Ishikawa (cell line): ENCODE results near the gene BLM.

Experiments used
- CEBPB ChIP-seq: IDR thresholded peaks from 2 replicates; pipeline ENCODE4 v1.6.1; 2012
- CREB1 ChIP-seq: IDR thresholded peaks from 2 replicates; pipeline ENCODE4 v1.6.1; 2012; ENCODE audit warnings: low read depth
- EGR1 ChIP-seq: IDR thresholded peaks from 2 replicates; pipeline ENCODE4 v1.6.1; 2012
- EP300 ChIP-seq: IDR thresholded peaks from 2 replicates; pipeline ENCODE4 v1.6.1; 2012; ENCODE audit warnings: borderline replicate concordance
- FOXM1 ChIP-seq: IDR thresholded peaks from 2 replicates; pipeline ENCODE4 v1.6.1; 2012; ENCODE audit warnings: low read depth, borderline replicate concordance
- MAX ChIP-seq: IDR thresholded peaks from 2 replicates; pipeline ENCODE4 v1.6.1; 2012
- NFIC ChIP-seq: IDR thresholded peaks from 2 replicates; pipeline ENCODE4 v1.6.1; 2012
- RAD21 ChIP-seq: IDR thresholded peaks from 2 replicates; pipeline ENCODE4 v1.6.1; 2012; ENCODE audit warnings: low read depth
- REST ChIP-seq: IDR thresholded peaks from 2 replicates; pipeline ENCODE4 v1.6.1; 2012; ENCODE audit warnings: low read depth, mild to moderate bottlenecking
- TAF1 ChIP-seq: IDR thresholded peaks from 2 replicates; pipeline ENCODE4 v1.6.1; 2012; ENCODE audit warnings: low read depth, mild to moderate bottlenecking
- TCF12 ChIP-seq: IDR thresholded peaks from 2 replicates; pipeline ENCODE4 v1.6.1; 2012; ENCODE audit warnings: low read depth
- TEAD4 ChIP-seq: IDR thresholded peaks from 2 replicates; pipeline ENCODE4 v1.6.1; 2012
- YY1 ChIP-seq: IDR thresholded peaks from 2 replicates; pipeline ENCODE4 v1.6.1; 2012; ENCODE audit warnings: low read depth
- ZBTB7A ChIP-seq: IDR thresholded peaks from 2 replicates; pipeline ENCODE4 v1.6.1; 2012; ENCODE audit warnings: low read depth
- TF ChIP-seq, protein P1 (sequence below): IDR thresholded peaks from 2 replicates; pipeline ENCODE4 v1.6.1; 2012

Gene BLM

GRCh38 chr15:90765966-90766365, 48.8 kb downstream of the BLM start:
- TF ChIP-seq TCF12 (no peak), MAX (no peak), RAD21 (no peak), CEBPB (no peak), EP300 (no peak), TAF1 (no peak), NFIC (no peak), TEAD4 (no peak), FOXM1 (no peak), ZBTB7A (no peak), YY1 (no peak), REST (no peak), CREB1 (no peak), EGR1 (no peak)
- TF ChIP-seq, protein P1, sequence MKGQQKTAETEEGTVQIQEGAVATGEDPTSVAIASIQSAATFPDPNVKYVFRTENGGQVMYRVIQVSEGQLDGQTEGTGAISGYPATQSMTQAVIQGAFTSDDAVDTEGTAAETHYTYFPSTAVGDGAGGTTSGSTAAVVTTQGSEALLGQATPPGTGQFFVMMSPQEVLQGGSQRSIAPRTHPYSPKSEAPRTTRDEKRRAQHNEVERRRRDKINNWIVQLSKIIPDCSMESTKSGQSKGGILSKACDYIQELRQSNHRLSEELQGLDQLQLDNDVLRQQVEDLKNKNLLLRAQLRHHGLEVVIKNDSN, result no peak

GRCh38 chr15:90769375-90769774, 52.2 kb downstream of the BLM start:
- TF ChIP-seq FOXM1, result no peak
- no peak for TF ChIP-seq RAD21
- TF ChIP-seq NFIC, result no peak
- TF ChIP-seq TEAD4, result no peak
- TF ChIP-seq EP300, result no peak
- no peak for TF ChIP-seq CREB1
- TF ChIP-seq YY1, result no peak
- no peak for TF ChIP-seq CEBPB
- no peak for TF ChIP-seq EGR1
- TF ChIP-seq, protein P1, result no peak
- TF ChIP-seq ZBTB7A, result no peak
- no peak for TF ChIP-seq REST
- no peak for TF ChIP-seq MAX
- no peak for TF ChIP-seq TCF12
- no peak for TF ChIP-seq TAF1

DNA sequence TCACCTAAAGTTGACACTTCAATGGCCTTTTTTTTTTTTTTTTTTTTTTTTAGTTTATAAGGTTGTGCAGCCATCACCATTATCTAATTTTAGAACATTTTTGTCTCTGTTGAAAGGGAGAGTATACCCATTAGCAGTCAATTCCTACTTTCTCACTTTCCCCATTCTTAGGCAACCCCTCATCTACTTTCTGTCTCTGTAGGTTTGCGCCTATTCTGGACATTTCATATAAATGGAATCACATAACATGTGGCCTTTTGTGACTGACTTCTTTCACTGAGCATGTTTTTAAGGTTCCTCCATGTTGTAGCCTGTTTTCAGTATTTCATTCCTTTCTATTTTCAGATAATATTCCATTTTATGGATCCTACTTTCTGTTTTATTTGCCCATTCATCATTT, 56.3 kb downstream of the BLM start:
- no peak for TF ChIP-seq EGR1
- TF ChIP-seq YY1, result no peak
- TF ChIP-seq RAD21, result no peak
- no peak for TF ChIP-seq TCF12
- no peak for TF ChIP-seq MAX
- no peak for TF ChIP-seq TAF1

DNA sequence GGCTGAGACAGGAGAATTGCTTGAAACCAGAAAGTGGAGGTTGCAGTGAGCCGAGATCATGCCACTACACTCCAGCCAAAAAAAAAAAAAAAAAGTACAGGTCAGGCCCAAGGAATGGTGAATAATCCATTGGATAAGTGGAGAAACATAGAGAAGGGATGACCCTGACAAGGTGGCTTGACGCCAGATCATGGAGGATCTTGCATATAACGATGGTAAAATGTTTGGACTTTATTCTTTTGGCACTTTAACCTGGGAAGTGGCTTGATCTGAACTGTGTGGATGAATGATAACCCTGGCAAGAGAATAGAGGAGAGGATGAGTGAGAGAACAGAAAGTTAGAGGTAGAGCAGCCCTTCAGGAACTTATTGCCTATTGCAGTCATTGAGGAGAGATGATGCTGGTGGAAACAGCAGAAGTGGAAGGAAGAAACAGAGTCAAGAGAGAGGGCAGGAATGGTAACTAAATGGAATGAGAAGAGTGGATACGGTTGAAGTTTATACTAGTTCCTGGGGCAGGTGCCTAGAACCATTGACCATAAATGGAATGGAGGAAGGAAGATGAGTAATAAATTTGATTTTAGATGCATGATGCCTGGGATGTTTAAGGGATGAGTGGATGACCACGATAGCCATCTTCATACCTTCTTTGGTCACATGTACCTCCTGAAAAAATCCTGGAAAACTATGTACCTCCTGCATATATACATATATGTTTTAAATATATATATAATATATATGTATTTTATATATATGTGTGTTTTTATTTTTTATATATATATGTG, 57.8 kb downstream of the BLM start:
- no peak for TF ChIP-seq EGR1
- TF ChIP-seq, protein P1, result no peak
- TF ChIP-seq FOXM1, result no peak

DNA sequence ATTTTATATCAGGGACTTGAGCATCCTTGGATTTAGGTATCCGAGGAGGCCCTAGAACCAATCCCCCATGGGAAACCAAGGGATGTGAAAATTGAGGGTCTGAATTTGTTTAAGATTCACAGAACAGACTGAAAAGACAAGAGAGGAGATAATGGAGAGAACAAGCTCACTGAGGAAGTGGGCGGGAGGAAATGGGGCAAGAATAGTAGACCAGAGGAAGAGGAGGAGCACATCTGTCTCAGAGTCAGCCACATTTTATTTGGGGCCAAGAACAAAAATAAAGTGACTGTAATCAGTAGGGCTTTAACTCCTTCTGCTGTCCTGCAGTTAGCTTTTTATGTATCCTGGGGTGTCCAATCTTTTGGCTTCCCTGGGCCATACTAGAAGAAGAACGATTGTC, 63.8 kb downstream of the BLM start:
- TF ChIP-seq RAD21 (no peak), MAX (no peak), ZBTB7A (no peak), EP300 (no peak)

DNA sequence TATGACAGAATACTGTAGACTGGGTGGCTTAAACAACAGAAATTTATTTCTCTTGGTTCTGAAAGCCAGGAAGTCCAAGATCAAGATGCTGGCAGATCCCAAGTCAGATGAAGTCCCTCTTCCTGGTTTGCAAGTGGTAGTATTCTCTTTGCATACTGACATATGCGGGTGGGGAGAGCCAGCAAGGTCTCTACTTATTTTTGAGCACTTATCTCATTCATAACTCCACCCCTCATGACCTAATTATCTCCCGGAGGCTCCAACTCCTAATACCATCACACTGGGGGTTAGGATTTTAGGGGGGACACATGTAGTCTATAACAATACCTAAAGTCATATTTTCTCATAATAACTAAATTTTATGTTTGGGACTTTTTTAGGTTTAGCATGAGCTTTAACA, 65.3 kb downstream of the BLM start:
- TF ChIP-seq FOXM1 (no peak), TCF12 (no peak), RAD21 (no peak), CREB1 (no peak), MAX (no peak), ZBTB7A (no peak), CEBPB (no peak)
- TF ChIP-seq, protein P1, result no peak
